Trophoblast cell (in vitro differentiated cells and primary cell): ENCODE measurements around the gene RPL13A.
"Not testable (repeated sequence)": the region's sequence is repeated elsewhere in the genome, so short reads cannot be mapped to it uniquely, and the experiment has no call there.

Experiments
- DNase-seq, 2 donors: peaks; one replicate each; pipeline ENCODE4 v3.0.0-alpha.2; 2016
- H2AFZ ChIP-seq: 2 replicates; pipeline ENCODE4 v1.6.1; 2013; ENCODE audit warnings: low read length, moderate library complexity, mild to moderate bottlenecking; ENCODE audit not compliant: insufficient read depth, poor library complexity
- H2AK5ac ChIP-seq: 2 replicates; pipeline ENCODE4 v1.6.1; 2013; ENCODE audit warnings: mild to moderate bottlenecking, low read length
- H2BK120ac ChIP-seq: 2 replicates; pipeline ENCODE4 v1.6.1; 2013; ENCODE audit warnings: low read length, mild to moderate bottlenecking, moderate library complexity; ENCODE audit not compliant: insufficient read depth, poor library complexity
- H2BK12ac ChIP-seq: 2 replicates; pipeline ENCODE4 v1.6.1; 2013; ENCODE audit warnings: mild to moderate bottlenecking, low read length, moderate library complexity
- H2BK5ac ChIP-seq: 2 replicates; pipeline ENCODE4 v1.6.1; 2013; ENCODE audit warnings: low read length, low read depth, moderate library complexity, mild to moderate bottlenecking; ENCODE audit not compliant: poor library complexity
- H3K14ac ChIP-seq: 2 replicates; pipeline ENCODE4 v1.6.1; 2013; ENCODE audit warnings: mild to moderate bottlenecking, low read length
- H3K18ac ChIP-seq: 2 replicates; pipeline ENCODE4 v1.6.1; 2013; ENCODE audit warnings: mild to moderate bottlenecking, low read length
- H3K23ac ChIP-seq: 2 replicates; pipeline ENCODE4 v1.6.1; 2013; ENCODE audit warnings: low read length
- H3K27ac ChIP-seq: 2 replicates; pipeline ENCODE4 v1.5.1; 2013; ENCODE audit warnings: low read depth, mild to moderate bottlenecking, inconsistent platforms, low read length, moderate library complexity
- H3K27me3 ChIP-seq: 2 replicates; pipeline ENCODE4 v1.6.1; 2013; ENCODE audit warnings: inconsistent platforms, mild to moderate bottlenecking, low read length, moderate library complexity; ENCODE audit not compliant: insufficient read depth
- H3K36me3 ChIP-seq, 2 experiments: 1 replicate in 1 of 2; 2 replicates in 1 of 2; pipeline ENCODE4 v1.6.1; 2013; ENCODE audit warnings: low read length in 2 of 2, mild to moderate bottlenecking in 2 of 2, moderate library complexity in 1 of 2; ENCODE audit not compliant: insufficient read depth in 2 of 2, control insufficient read depth in 1 of 2
- H3K4ac ChIP-seq: 2 replicates; pipeline ENCODE4 v1.6.1; 2013; ENCODE audit warnings: low read depth, mild to moderate bottlenecking, low read length, moderate library complexity
- H3K4me1 ChIP-seq, 2 experiments: 1 replicate in 1 of 2; 2 replicates in 1 of 2; pipeline ENCODE4 v1.6.1; 2013; ENCODE audit warnings: low read length in 2 of 2, mild to moderate bottlenecking in 2 of 2, moderate library complexity in 1 of 2; ENCODE audit not compliant: insufficient read depth in 2 of 2, control insufficient read depth in 1 of 2
- H3K4me2 ChIP-seq: 2 replicates; pipeline ENCODE4 v1.6.1; 2013; ENCODE audit warnings: inconsistent platforms, mild to moderate bottlenecking, low read length, moderate library complexity
- H3K4me3 ChIP-seq: 2 replicates; pipeline ENCODE4 v1.5.1; 2013; ENCODE audit warnings: mild to moderate bottlenecking, low read depth, low read length, inconsistent platforms
- H3K79me1 ChIP-seq: one replicate; pipeline ENCODE4 v1.6.1; 2013; ENCODE audit warnings: low read length
- H3K79me2 ChIP-seq: 2 replicates; pipeline ENCODE4 v1.6.1; 2013; ENCODE audit warnings: low read length, mild to moderate bottlenecking; ENCODE audit not compliant: control insufficient read depth, insufficient read depth, poor library complexity
- H3K9ac ChIP-seq: 2 replicates; pipeline ENCODE4 v1.6.1; 2013; ENCODE audit warnings: mild to moderate bottlenecking, low read length
- H3K9me3 ChIP-seq: 2 replicates; pipeline ENCODE4 v1.6.1; 2013; ENCODE audit warnings: low read depth, mild to moderate bottlenecking, control low read depth, inconsistent platforms, low read length; ENCODE audit not compliant: insufficient read depth
- H4K12ac ChIP-seq: 2 replicates; pipeline ENCODE4 v1.6.1; 2013; ENCODE audit warnings: low read depth, mild to moderate bottlenecking, low read length, moderate library complexity
- H4K8ac ChIP-seq: 2 replicates; pipeline ENCODE4 v1.6.1; 2013; ENCODE audit warnings: low read depth, mild to moderate bottlenecking, low read length, moderate library complexity
- H4K91ac ChIP-seq: one replicate; pipeline ENCODE4 v1.6.1; 2013; ENCODE audit warnings: low read depth, mild to moderate bottlenecking, low read length, moderate library complexity
- WGBS: extraction: QIAGEN DNeasy Blood & Tissue Kit; methylation state at CpG from one replicate; pipeline ENCODE4 v1.1.7; 2013; ENCODE audit warnings: missing lambda C conversion rate; ENCODE audit not compliant: insufficient read length, insufficient coverage; ENCODE audit errors: extremely low coverage; 5-methylcytosine and 5-hydroxymethylcytosine counted together

RPL13A gene

DNA sequence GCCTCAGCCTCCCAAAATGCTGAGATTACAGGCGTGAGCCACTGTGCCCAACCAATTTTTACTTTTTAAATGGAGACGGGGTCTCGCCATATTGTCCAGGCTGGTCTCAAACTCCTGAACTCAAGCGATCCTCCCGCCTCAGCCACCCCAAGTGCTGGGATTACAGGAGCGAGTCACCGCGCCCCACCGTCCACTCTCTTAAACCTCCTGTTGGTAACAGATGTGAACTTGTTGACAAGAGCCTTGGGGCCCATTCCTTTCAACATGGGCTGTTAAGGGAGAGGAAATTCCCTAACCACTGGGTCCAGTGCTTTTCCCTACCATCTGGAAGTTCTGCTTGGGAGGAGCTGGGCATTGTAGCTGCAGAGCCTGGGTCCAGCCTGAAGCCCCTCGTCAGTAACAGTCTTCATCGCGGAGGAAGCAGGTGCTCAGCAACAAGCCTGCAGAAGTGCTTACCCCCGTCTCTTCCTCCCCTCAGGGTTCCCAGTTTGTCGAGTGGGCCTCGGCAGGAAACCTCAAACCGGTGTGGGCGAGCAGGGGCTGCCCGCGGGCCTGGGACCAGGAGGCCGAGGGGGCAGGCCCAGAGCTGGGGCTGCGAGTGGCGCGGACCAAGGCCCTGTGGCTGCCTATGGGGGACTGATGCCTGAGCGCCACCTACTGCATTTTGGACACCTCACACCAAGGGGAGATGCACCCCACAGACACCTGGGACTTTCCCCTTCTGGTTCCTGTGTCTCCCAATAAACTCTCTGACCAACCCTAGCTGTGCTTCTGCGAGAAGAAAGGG, 17.4 kb upstream of the RPL13A start:
- H3K9me3 ChIP-seq, result no peaks in the 10 kb centered on the region
- WGBS, result no CpG with 5 or more reads among the region's 25 CpGs
- no peak overlapping the region for H2AFZ ChIP-seq
- DNase-seq, result no peak
- no peaks in the 10 kb centered on the region for H3K79me2 ChIP-seq
- H4K8ac ChIP-seq, result no peak overlapping the region
- no peaks in the 10 kb centered on the region for H3K79me1 ChIP-seq
- no peak overlapping the region for H3K14ac ChIP-seq
- H3K27me3 ChIP-seq, result no peaks in the 10 kb centered on the region
- no peak overlapping the region for H2AK5ac ChIP-seq
- no peak overlapping the region for H2BK5ac ChIP-seq
- H2BK12ac ChIP-seq, result no peak overlapping the region
- no peak overlapping the region for H3K4ac ChIP-seq
- H3K27ac ChIP-seq, result no peak overlapping the region
- no peak overlapping the region for H3K4me3 ChIP-seq
- H3K18ac ChIP-seq, result no peak overlapping the region
- no peak overlapping the region for H4K12ac ChIP-seq
- no peak overlapping the region for H3K4me2 ChIP-seq
- H3K9ac ChIP-seq, result no peak overlapping the region
- H3K23ac ChIP-seq, result no peak overlapping the region
- H2BK120ac ChIP-seq, result no peak overlapping the region
- no peak overlapping the region for H4K91ac ChIP-seq
- no peaks in the 10 kb centered on the region for H3K4me1 ChIP-seq
- H3K36me3 ChIP-seq, result peaks cover 27 to 37% of the 10 kb centered on the region in 2 experiments

DNA sequence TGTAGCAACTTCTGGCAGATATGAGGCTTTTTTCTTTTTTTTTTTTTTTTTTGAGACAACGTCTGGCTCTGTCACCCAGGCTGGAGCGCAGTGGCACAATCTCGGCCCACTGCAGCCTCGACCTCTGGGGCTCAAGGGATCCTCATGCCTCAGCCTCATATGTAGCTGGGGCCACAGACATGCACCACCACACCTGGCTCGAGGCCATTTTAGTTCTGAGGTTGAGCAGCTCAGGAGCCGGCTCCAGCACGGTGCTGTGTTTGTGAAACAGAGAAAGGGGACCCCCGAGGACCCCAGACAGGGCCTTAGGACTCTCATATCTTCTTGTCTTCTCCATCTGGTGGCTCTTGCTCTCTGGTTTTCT, 16.8 kb upstream of the RPL13A start:
- Histone ChIP-seq H2AK5ac (no peak overlapping the region), H3K4me1 (no peaks in the 10 kb centered on the region), H3K27me3 (no peaks in the 10 kb centered on the region), H3K79me2 (no peaks in the 10 kb centered on the region), H4K8ac (no peak overlapping the region), H3K14ac (no peak overlapping the region), H4K91ac (no peak overlapping the region), H2BK5ac (no peak overlapping the region), H3K4me2 (no peak overlapping the region), H3K79me1 (no peaks in the 10 kb centered on the region), H3K9ac (no peak overlapping the region), H3K4ac (no peak overlapping the region), H2BK12ac (no peak overlapping the region), H3K9me3 (no peaks in the 10 kb centered on the region), H4K12ac (no peak overlapping the region), H2AFZ (no peak overlapping the region), H3K23ac (no peak overlapping the region), H3K36me3 (peaks cover 24 to 31% of the 10 kb centered on the region in 2 experiments), H3K4me3 (no peak overlapping the region), H3K18ac (no peak overlapping the region), H3K27ac (no peak overlapping the region), H2BK120ac (no peak overlapping the region)
- no peak for DNase-seq
- WGBS, result no CpG with 5 or more reads among the region's 8 CpGs

DNA sequence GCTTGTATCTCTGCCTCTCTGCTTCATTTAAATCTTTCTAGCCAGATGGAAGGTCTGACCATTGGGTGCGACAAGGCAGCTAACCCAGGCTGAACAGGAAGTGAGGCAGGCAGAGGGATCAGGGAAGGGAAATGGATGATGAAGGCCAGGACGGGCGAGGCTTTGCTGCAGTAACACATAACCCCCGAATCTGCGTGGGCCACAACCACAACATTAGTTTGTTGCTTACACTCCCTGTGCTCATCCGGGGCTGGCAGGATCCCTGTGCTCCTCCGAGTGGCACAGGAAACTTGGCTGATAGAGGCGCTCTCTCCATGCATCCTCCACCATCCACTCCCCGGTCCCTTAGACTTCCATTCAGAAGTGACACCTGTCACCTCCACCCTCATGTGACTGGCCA, 14.5 kb upstream of the RPL13A start:
- Histone ChIP-seq H3K27me3 (no peaks in the 10 kb centered on the region), H3K23ac (no peak overlapping the region), H3K9me3 (no peaks in the 10 kb centered on the region), H3K4me1 (no peaks in the 10 kb centered on the region), H2BK5ac (no peak overlapping the region), H3K14ac (no peak overlapping the region), H3K4me2 (no peak overlapping the region), H3K36me3 (peaks cover 15% of the 10 kb centered on the region in 2 experiments), H3K9ac (no peak overlapping the region), H3K79me1 (no peaks in the 10 kb centered on the region), H3K27ac (no peak overlapping the region), H3K4ac (no peak overlapping the region), H4K8ac (no peak overlapping the region), H4K91ac (no peak overlapping the region), H2BK12ac (no peak overlapping the region), H3K79me2 (no peaks in the 10 kb centered on the region), H2AK5ac (no peak overlapping the region), H3K4me3 (no peak overlapping the region), H2BK120ac (no peak overlapping the region), H4K12ac (no peak overlapping the region), H3K18ac (no peak overlapping the region), H2AFZ (no peak overlapping the region)
- no peak for DNase-seq
- no CpG with 5 or more reads among the region's 9 CpGs for WGBS

GRCh38 chr19:49473501-49473867, 13.9 kb upstream of the RPL13A start:
- H3K79me2 ChIP-seq, H3K4me1 ChIP-seq, H3K14ac ChIP-seq, H4K91ac ChIP-seq, H3K27ac ChIP-seq, H3K79me1 ChIP-seq, H2BK12ac ChIP-seq, H3K9ac ChIP-seq, DNase-seq, H4K8ac ChIP-seq, H2AK5ac ChIP-seq, H3K4me2 ChIP-seq, H3K4me3 ChIP-seq, H3K9me3 ChIP-seq, H3K4ac ChIP-seq, H2AFZ ChIP-seq, H4K12ac ChIP-seq, H3K27me3 ChIP-seq, H3K23ac ChIP-seq, H2BK5ac ChIP-seq, H2BK120ac ChIP-seq, H3K18ac ChIP-seq: not testable (repeated sequence)
- WGBS, result no CpG with 5 or more reads among the region's 9 CpGs
- H3K36me3 ChIP-seq, result peaks cover 15% of the 10 kb centered on the region in 2 experiments
